ENCODE data around the gene C5orf34. TPM values are rescaled to one million over a fixed set of nuclear protein-coding genes. Genes with fewer than 3 reads are reported as not detected.
A peak's percentile ranks its signal among the peaks of the same experiment; 100 is the strongest.
"Not testable (repeated sequence)": the region's sequence is repeated elsewhere in the genome, so short reads cannot be mapped to it uniquely, and the experiment has no call there.

Gene C5orf34
- total and polyA plus RNA-seq, 8 donors: 0.22 to 0.56 (median 0.37) TPM

GRCh38 chr5:43523662-43524072 lies 8.7 kb upstream of the C5orf34 start:
- Histone ChIP-seq H3K27me3 (no peaks in the 10 kb centered on the region), H3K4me1 (no peaks in the 10 kb centered on the region), H3K4me3 (no peak overlapping the region), H3K9me3 (no peaks in the 10 kb centered on the region), H3K27ac (no peak overlapping the region), H3K36me3 (peaks cover 0 to 19% (median 0%) of the 10 kb centered on the region in 3 donors)
- TF ChIP-seq CTCF (IDR thresholded peaks at IDR 0.05): no peak
- FAIRE-seq (no peak), ATAC-seq (no peak), DNase-seq (no peak)
- intact Hi-C loops (cut with DNase I): no loop called here
- WGBS, 2 donors: 68 to 75% methylated on average over 2 of the region's 2 CpGs

GRCh38 chr5:43520615-43521014 lies 5.7 kb upstream of the C5orf34 start:
- FAIRE-seq (no peak), ATAC-seq (no peak), DNase-seq (no peak)
- H3K27me3 ChIP-seq: no peaks in the 10 kb centered on the region
- intact Hi-C loops (cut with DNase I): no loop called here
- H3K36me3 ChIP-seq: peaks cover 0 to 5% (median 0%) of the 10 kb centered on the region in 3 donors
- no peak overlapping the region for H3K4me3 ChIP-seq
- no peaks in the 10 kb centered on the region for H3K9me3 ChIP-seq
- no peak overlapping the region for H3K27ac ChIP-seq
- H3K4me1 ChIP-seq: peaks cover 0 to under 1% (median 0%) of the 10 kb centered on the region in 3 donors
- TF ChIP-seq CTCF (IDR thresholded peaks at IDR 0.05): no peak
- 72 to 90% methylated on average over 1 of the region's 1 CpG for WGBS, 2 donors

GRCh38 chr5:43515678-43516048 lies 715 bp upstream of the C5orf34 start:
- peak overlapping the region in 3 of 4 donors; percentile 72 to 89 (median 83) for H3K27ac ChIP-seq
- intact Hi-C loops (cut with DNase I): no loop called here
- H3K4me1 ChIP-seq: peaks cover 0 to 9% (median 0%) of the 10 kb centered on the region in 3 donors
- no peaks in the 10 kb centered on the region for H3K36me3 ChIP-seq
- H3K4me3 ChIP-seq: peak overlapping the region; percentile 35 to 68 (median 55)
- FAIRE-seq (no peak), ATAC-seq (peak in 2 of 4 donors; percentile 11 to 12), DNase-seq (no peak)
- no peaks in the 10 kb centered on the region for H3K9me3 ChIP-seq
- WGBS, 2 donors: 7 to 11% methylated on average over 1 of the region's 1 CpG
- TF ChIP-seq CTCF (IDR thresholded peaks at IDR 0.05): no peak
- H3K27me3 ChIP-seq: no peaks in the 10 kb centered on the region

GRCh38 chr5:43514471-43514815 lies 505 bp downstream of the C5orf34 start:
- 1% methylated on average over 6 of the region's 6 CpGs for WGBS, 2 donors
- H3K36me3 ChIP-seq: no peaks in the 10 kb centered on the region
- intact Hi-C loops (cut with DNase I): no loop called here
- DNase-seq: no peak
- H3K9me3 ChIP-seq: no peaks in the 10 kb centered on the region
- H3K4me3 ChIP-seq: peak overlapping the region; percentile 35 to 68 (median 55)
- TF ChIP-seq CTCF (IDR thresholded peaks at IDR 0.05): no peak
- no peaks in the 10 kb centered on the region for H3K27me3 ChIP-seq
- peak overlapping the region in 3 of 4 donors; percentile 72 to 89 (median 83) for H3K27ac ChIP-seq
- ATAC-seq: peak in 3 of 4 donors; percentile 1 to 46 (median 3)
- peaks cover 0 to 9% (median 0%) of the 10 kb centered on the region in 3 donors for H3K4me1 ChIP-seq
- no peak for FAIRE-seq

GRCh38 chr5:43514025-43514424 lies 923 bp downstream of the C5orf34 start:
- FAIRE-seq (no peak), DNase-seq (no peak), ATAC-seq (no peak)
- Histone ChIP-seq H3K36me3 (no peaks in the 10 kb centered on the region), H3K27me3 (no peaks in the 10 kb centered on the region), H3K9me3 (no peaks in the 10 kb centered on the region), H3K4me3 (peak overlapping the region in 1 of 4 donors; percentile 68), H3K4me1 (peaks cover 0 to 9% (median 0%) of the 10 kb centered on the region in 3 donors), H3K27ac (no peak overlapping the region)
- intact Hi-C loops (cut with DNase I): no loop called here
- no peak for TF ChIP-seq CTCF (IDR thresholded peaks at IDR 0.05)
- WGBS, 2 donors: 9 to 10% methylated on average over 4 of the region's 4 CpGs

GRCh38 chr5:43511062-43511461 lies 3.9 kb downstream of the C5orf34 start:
- H3K4me3 ChIP-seq: not testable (repeated sequence)

More at GRCh38 chr5:43511062-43511461, 3.9 kb downstream of the C5orf34 start:
- intact Hi-C loops (cut with DNase I); H3K36me3 ChIP-seq; H3K27me3 ChIP-seq; H3K4me1 ChIP-seq; ATAC-seq; FAIRE-seq; H3K9me3 ChIP-seq; H3K27ac ChIP-seq: not testable (repeated sequence)
- DNase-seq: peak in 1 of 6 donors; percentile 54
- 90 to 91% methylated on average over 14 to 36 of the region's 36 CpGs for WGBS, 2 donors
